Measurements from ENCODE around the gene ACAN.

Gene ACAN

GRCh38 chr15:88802250-88802990, 816 bp upstream of the ACAN start:
- DNase-seq = no peak

GRCh38 chr15:88802991-88803240, 320 bp upstream of the ACAN start:
- no peak for DNase-seq

GRCh38 chr15:88803920-88804247, 648 bp downstream of the ACAN start:
- no peak for DNase-seq

GRCh38 chr15:88804257-88804656, 1.0 kb downstream of the ACAN start:
- DNase-seq = no peak

- peak; percentile 16 for DNase-seq
Measured at GRCh38 chr15:88805031-88805780, 2.0 kb downstream of the ACAN start.

GRCh38 chr15:88810446-88810845, 7.2 kb downstream of the ACAN start:
- DNase-seq = no peak

GRCh38 chr15:88812133-88812532, 8.9 kb downstream of the ACAN start:
- no peak for DNase-seq

- no peak for DNase-seq
Measured at GRCh38 chr15:88813960-88814359, 10.7 kb downstream of the ACAN start.

GRCh38 chr15:88814393-88814792, 11.2 kb downstream of the ACAN start:
- no peak for DNase-seq

GRCh38 chr15:88818920-88819319, 15.7 kb downstream of the ACAN start:
- DNase-seq = no peak

- DNase-seq = no peak
Measured at GRCh38 chr15:88821993-88822392, 18.8 kb downstream of the ACAN start.

- no peak for DNase-seq
Measured at GRCh38 chr15:88828791-88829190, 25.6 kb downstream of the ACAN start.

- no peak for DNase-seq
Measured at GRCh38 chr15:88830016-88830415, 26.8 kb downstream of the ACAN start.

GRCh38 chr15:88832820-88833730, 29.8 kb downstream of the ACAN start:
- no peak for DNase-seq

- no peak for DNase-seq
Measured at GRCh38 chr15:88833731-88834100, 30.5 kb downstream of the ACAN start.

- peak; percentile 14 for DNase-seq
Measured at GRCh38 chr15:88834211-88834812, 31.1 kb downstream of the ACAN start.

GRCh38 chr15:88835119-88835518, 31.9 kb downstream of the ACAN start:
- DNase-seq = no peak

- DNase-seq = peak; percentile 6
Measured at GRCh38 chr15:88835646-88836045, 32.4 kb downstream of the ACAN start.

- DNase-seq = no peak
Measured at GRCh38 chr15:88838667-88839066, 35.4 kb downstream of the ACAN start.

- DNase-seq = no peak
Measured at GRCh38 chr15:88839146-88839545, 35.9 kb downstream of the ACAN start.

- DNase-seq = no peak
Measured at GRCh38 chr15:88839961-88840360, 36.7 kb downstream of the ACAN start.

- no peak for DNase-seq
Measured at GRCh38 chr15:88841236-88841635, 38.0 kb downstream of the ACAN start.

- DNase-seq = no peak
Measured at GRCh38 chr15:88842156-88842555, 38.9 kb downstream of the ACAN start.

- no peak for DNase-seq
Measured at GRCh38 chr15:88843334-88843733, 40.1 kb downstream of the ACAN start.
